GM15510 (cell line): ENCODE measurements around the gene ECT2L.

ENCODE experiments used
- POLR2A ChIP-seq: IDR thresholded peaks from 3 replicates; pipeline ENCODE4 v1.6.1; 2011; ENCODE audit warnings: borderline replicate concordance; ENCODE audit not compliant: insufficient read length; ENCODE audit errors: extremely low read depth

Gene ECT2L

GRCh38 chr6:138785980-138786379 is 9.9 kb upstream of the ECT2L start:
- TF ChIP-seq POLR2A, result no peak

GRCh38 chr6:138787138-138787537 is 8.7 kb upstream of the ECT2L start:
- TF ChIP-seq POLR2A, result no peak

- TF ChIP-seq POLR2A, result no peak
Measured at GRCh38 chr6:138796771-138797170, 884 bp downstream of the ECT2L start.

GRCh38 chr6:138797806-138798446 is 2.0 kb downstream of the ECT2L start:
- TF ChIP-seq POLR2A, result no peak

GRCh38 chr6:138800377-138801150 is 4.7 kb downstream of the ECT2L start:
- no peak for TF ChIP-seq POLR2A

- no peak for TF ChIP-seq POLR2A
Measured at GRCh38 chr6:138803331-138803730, 7.4 kb downstream of the ECT2L start.

- TF ChIP-seq POLR2A, result no peak
Measured at GRCh38 chr6:138803861-138804260, 8.0 kb downstream of the ECT2L start.

- TF ChIP-seq POLR2A, result no peak
Measured at GRCh38 chr6:138805016-138805765, 9.3 kb downstream of the ECT2L start.

GRCh38 chr6:138806889-138807288 is 11.0 kb downstream of the ECT2L start:
- no peak for TF ChIP-seq POLR2A

GRCh38 chr6:138809677-138810076 is 13.8 kb downstream of the ECT2L start:
- TF ChIP-seq POLR2A, result no peak

GRCh38 chr6:138811866-138812265 is 16.0 kb downstream of the ECT2L start:
- no peak for TF ChIP-seq POLR2A

GRCh38 chr6:138814179-138814834 is 18.4 kb downstream of the ECT2L start:
- TF ChIP-seq POLR2A, result no peak

GRCh38 chr6:138815221-138815620 is 19.3 kb downstream of the ECT2L start:
- no peak for TF ChIP-seq POLR2A

GRCh38 chr6:138815797-138816528 is 20.1 kb downstream of the ECT2L start:
- no peak for TF ChIP-seq POLR2A
